CD4-positive, alpha-beta T cell treated with Interleukin-4 for 1 hour (primary cell): ENCODE measurements around the gene CSN2.
"Not testable (repeated sequence)": the region's sequence is repeated elsewhere in the genome, so short reads cannot be mapped to it uniquely, and the experiment has no call there.

Experiments
- DNase-seq, 2 donors: peaks; one replicate each; pipeline ENCODE4 v3.0.0-alpha.2; 2020 to 2022

The CSN2 gene, protein sequence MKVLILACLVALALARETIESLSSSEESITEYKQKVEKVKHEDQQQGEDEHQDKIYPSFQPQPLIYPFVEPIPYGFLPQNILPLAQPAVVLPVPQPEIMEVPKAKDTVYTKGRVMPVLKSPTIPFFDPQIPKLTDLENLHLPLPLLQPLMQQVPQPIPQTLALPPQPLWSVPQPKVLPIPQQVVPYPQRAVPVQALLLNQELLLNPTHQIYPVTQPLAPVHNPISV

DNA sequence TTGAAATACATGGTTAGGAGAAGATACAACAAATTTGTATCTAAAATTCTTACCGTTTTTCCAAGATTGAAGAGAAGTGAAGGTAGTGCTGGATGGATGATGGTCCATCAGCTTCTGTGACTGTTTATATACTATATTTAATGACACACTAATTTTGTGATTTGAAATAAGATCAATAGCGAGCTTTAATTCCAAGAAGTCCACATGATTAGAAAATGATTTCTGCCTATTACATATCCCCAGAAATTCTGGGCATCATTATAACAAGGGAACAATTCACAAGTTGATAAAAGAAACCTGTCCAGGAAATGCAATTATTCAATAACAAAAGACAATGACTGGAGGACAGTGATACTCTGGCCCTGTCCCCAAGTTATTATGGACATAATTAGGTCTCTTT is at the start of gene CSN2:
Gene CSN2, minus strand, starts transcription at position 101 of the 400 bp plus-strand sequence. CDS start 4,733 bp downstream, outside the sequence.
- DNase-seq: no peak

DNA sequence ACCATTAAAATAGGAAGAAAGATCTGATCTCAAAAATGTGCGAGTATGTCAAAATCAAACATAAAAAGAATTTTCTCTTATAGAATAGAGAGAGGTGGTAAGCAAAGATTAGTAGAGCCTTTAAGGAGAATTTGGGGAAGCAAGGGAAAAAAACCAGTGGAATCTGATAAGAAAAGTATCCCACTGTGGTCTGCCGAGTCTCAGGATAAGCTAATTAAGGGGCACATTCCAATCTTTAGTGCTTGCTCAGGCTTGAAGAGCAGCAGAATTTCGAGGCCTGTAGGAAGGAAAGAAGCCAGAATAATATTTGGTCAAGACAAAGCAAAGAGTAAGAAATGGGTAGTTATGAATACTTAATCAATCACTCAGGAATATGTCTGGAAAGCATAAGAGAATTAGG is 43.2 kb upstream of the CSN2 start:
- DNase-seq: no peak

DNA sequence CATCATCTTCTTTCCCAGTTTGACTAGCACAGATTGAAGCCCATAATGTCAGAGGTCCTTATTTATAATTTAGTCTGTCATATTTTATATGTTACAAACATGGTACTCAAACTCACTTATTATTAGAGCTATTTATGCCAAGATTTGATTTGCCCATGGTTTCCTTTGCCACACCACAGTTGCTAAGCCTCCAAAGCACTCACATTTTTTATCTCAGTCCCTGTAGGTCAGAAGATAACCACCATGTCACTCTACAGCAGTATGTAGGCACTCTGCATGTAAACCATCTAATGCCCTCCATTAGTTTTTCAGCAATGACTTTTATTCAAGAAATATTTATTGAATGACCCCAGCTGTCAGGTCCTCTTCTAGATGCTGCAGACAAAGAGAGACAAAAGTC is 37.0 kb upstream of the CSN2 start:
- no peak for DNase-seq

DNA sequence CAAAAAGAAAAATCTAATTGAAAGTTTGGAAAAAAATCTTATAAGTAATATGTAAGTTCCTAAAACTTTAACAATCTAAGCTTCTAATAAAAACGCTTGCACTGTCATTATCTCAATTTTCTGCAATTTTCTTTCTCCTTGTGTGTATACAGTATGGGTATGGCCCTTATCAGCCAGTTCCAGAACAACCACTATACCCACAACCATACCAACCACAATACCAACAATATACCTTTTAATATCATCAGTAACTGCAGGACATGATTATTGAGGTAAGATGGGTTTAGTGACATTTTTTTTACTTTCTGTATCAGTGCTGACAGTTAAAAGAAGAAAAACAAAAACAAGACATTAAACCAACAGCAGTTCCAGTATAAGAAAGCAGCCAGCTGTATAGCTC is 35.2 kb upstream of the CSN2 start:
- no peak for DNase-seq

DNA sequence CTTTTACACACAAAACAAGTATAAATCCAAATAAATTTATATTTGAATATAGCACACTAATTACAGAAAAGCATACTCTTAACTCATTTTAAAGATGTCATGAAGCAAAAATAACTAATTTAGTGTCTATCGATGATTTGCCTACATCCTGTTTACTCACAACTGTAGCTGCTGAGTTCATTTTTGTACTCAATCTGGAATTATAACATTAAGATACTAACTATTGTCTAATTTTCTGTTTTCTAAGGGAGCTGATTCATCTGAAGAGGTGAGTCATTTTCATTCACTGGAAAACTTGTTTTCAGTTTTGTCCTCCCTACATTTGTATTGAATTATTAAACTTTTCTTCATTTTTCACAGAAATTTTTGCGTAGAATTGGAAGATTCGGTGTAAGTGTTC is 33.9 kb upstream of the CSN2 start:
- DNase-seq: no peak

DNA sequence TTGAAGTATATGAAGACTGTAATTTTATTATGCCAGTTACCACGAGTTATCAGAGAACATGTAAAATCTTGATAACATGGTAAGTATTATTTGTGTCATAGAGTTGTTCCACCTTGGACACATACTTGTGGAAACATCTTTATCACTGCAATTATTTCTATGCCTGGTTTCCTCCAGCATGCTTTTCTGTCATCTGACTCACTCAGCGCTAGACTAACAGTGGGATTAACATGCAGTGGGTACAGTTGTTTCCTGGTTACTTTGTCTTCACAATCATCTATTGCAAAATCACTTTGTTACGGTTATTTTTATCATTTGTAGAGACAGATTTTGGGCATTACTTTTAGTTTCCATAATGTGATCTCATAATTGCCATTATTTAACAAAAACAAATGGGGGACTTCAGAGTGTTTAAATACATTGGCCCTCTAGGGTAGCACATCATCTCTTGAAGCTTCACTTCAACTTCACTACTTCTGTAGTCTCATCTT is 30.0 kb upstream of the CSN2 start, which contains the start of gene STATH:
Gene STATH, plus strand, starts transcription at position 441 of the 491 bp plus-strand sequence. CDS start 2,472 bp downstream, outside the sequence.
- DNase-seq: no peak

DNA sequence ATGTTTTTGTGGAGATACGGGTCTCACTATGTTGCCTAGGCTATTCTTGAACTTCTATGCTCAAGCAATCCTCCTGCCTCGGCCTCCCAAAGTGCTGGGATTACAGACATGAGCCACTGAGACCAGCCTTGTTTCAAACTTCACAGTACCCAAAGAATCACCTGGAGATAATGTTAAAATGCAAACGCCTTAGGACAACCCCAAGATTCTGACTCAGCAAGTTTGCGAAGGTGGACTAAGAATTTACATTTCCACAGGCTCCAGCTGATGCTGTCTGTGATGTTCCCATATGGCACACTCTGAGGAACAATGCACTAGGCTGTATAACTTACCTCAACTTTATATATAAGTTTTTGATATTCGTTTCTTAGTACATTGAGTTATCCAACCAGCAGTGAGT is 29.3 kb upstream of the CSN2 start:
- DNase-seq: no peak

DNA sequence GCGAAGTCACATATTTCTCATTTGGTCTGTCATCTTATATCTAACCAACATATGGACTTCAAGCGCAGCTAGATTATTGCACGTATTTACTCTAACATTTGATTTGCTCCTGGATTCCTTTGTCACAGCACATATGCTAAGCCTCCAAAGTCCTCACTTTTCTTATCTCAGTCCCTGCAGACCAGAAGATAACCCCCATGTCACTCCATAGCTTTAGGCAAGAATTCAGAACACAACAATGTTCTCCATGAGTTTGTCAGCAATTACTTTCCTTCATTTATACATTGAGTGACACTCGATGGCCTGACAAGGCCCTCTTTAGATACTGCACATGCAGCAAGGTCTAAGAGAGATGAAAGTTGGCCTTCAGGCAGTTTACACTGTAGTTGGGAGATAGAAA is 25.5 kb upstream of the CSN2 start:
- DNase-seq: no peak

DNA sequence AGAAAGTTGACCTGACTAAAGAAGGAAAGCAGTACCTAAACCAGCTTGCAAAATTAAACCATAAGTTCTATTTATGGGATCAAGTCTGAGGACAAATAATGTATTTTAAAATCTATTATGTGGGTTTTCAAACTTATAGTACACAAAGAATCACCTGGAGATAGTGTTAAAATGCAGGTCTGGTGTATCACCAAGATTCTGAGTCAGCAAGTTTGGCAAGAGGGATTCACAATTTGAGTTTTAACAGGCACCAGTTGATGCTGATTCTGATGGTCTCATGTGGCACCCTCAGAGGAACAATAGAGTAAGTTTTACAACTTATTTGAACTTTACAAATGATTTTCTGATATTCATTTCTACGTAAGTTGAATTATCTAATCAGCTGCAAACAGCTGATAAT is 21.1 kb upstream of the CSN2 start:
- no peak for DNase-seq

DNA sequence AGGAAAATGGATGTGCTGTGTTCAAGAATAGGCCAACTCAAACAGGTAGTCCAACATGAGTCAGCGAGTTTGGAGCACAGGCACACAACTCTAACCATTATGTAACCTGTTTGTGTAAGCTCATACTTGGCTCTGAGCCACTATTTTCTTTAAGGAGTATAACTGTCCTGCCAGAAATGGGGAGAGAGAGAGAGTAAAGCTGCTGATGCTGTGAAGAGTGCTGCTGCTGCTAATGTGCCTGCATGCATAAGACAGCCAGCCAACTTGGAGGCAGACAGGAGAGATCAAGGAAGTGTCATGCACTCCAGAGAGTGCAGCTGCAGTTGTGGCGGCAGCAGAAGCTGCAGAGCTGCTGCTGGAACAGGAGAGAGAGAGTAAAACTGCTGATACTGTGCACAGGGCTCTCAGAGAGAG is 18.5 kb upstream of the CSN2 start:
- DNase-seq: no peak

DNA sequence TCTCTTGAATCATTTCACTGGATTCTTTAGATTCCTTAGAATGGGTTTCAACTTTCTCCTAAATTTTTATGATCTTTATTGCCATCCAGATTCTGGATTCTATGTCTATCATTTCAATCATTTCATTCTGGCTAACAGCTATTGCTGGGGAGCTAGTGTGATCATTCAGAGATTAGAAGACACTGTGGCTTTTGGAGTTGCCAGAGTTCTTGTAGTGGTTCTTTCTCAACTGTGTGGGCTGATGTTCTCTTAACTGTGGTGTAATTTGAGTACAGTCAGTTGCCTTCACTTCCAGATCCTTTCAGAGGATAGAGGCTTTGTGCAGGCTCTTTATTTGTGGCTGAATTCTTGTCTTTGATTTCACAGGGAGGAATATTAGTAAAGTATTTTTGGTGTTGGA is 12.1 kb upstream of the CSN2 start:
- no peak for DNase-seq

DNA sequence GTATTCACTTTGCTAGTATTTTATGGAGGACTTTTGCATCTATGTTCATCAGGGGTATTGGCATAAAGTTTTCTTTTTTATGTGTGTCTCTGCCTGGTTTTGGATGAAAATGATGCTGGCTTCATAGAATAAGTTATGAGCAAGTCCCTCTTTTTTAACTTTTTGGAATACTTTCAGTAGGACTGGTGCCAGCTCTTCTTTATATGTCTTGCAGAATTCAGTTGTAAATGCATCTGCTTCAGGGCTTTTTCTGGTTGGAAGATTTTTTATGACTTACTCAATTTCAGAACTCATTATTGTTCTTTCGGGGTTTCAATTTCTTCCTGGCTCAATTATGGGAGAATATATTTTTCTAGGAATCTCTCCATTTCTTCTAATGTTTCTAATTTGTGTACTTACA is 9.1 kb upstream of the CSN2 start:
- DNase-seq: no peak

DNA sequence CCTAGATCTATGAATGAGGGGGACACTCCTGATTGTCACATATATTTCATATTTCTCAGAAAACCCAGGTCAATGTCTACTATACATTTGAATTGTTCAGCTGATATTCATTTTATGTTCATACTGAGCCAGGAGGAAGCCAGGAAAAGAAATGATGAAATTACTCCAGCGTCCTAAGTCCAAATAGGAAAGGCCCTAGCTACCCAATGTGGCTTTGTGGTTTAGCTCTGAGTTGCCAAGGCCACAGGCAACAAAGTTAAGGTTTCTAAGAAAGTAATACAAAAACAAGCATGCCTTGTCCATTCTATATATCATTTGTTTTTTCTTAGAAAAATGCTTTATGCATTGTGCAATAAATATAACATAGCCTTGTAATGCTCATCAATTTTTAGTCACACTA is 4.5 kb upstream of the CSN2 start:
- no peak for DNase-seq

DNA sequence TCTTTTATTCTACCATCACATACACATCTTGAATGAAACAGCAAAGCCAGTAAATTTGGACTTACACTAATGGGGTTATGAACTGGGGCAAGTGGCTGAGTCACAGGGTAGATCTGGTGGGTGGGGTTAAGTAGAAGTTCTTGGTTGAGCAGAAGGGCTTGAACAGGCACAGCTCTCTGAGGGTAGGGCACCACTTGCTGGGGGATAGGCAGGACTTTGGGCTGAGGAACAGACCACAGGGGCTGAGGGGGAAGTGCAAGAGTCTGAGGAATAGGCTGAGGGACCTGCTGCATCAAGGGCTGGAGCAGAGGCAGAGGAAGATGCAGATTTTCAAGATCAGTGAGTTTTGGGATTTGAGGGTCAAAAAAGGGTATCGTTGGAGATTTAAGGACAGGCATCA is 8.3 kb downstream of the CSN2 start:
- DNase-seq: no peak

DNA sequence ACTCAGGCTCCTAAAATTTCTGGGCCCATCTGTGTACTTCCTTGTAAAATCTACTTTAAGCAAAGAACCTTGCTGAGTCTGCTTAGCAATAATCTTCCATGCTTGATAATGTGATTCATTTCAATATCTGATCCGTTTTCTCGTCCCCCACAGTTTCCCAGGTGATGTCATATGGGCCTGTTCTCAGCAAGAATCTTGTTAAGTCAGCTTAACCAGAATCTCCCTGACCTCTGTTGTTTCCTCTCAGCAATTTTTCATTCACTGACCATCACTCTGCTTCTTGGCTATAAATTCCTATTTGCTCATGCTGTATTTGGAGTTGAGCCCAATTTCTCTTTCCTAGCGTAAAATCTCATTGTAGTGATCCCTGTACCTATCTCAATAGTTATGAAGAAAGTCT is 13.9 kb downstream of the CSN2 start:
- no peak for DNase-seq

DNA sequence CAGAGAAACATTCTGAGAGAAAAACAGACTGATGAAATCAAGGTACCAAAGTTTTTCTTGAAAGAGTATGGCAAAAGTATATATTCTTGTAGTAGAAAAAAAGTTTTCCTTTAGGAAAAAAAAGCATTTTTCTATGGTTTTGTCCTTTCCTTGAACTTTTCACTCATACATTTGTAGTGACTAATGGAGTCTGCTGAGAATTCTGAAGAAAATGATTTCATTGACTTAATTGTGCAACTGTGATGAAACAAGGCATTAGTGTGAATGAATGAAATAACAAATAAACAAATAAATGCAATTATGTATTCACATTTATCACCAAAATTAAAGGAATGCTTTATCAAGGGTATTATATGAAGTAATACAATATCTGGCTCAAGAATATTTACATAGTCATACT is 29.0 kb downstream of the CSN2 start:
- DNase-seq: no peak

DNA sequence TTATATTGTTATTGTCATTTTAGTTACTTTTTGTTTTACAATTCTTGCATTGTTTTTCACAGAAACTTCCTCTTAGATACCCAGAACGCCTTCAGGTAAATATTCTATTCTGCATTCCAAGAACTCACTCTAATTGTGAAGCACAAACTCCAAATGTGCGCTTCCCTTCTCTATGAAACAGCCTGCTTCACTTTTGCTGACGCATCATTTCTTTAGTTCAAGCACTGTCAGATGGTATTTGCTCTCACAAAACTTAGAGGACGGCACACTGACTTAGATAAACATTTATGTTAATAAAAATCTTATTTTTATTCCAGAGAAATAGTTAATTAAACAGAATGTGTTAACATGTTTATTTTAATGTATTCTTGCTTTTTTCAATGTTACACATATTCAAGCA is 31.4 kb downstream of the CSN2 start:
- DNase-seq: no peak

DNA sequence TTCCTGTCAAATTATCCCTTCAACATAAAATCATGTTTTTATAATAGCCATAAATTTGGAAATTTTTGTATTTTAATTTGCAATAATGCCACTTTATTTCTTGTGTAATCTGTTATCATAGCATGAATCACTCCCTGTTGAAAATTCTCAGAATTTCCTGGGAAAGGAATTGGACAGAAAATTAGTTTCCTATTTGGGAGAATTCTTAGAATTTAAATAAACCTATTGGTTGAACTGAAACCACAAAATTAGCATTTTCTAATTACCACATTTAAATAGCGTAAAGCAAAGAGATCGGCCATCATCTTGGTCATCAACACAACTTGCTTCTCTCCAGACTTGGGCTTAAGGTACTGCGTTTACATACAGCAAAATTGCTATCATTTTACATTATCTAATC is 34.8 kb downstream of the CSN2 start, which contains the start of gene CSN1S1:
Gene CSN1S1, plus strand, starts transcription at position 301 of the 400 bp plus-strand sequence. CDS start 1,488 bp downstream, outside the sequence.
- DNase-seq: no peak

DNA sequence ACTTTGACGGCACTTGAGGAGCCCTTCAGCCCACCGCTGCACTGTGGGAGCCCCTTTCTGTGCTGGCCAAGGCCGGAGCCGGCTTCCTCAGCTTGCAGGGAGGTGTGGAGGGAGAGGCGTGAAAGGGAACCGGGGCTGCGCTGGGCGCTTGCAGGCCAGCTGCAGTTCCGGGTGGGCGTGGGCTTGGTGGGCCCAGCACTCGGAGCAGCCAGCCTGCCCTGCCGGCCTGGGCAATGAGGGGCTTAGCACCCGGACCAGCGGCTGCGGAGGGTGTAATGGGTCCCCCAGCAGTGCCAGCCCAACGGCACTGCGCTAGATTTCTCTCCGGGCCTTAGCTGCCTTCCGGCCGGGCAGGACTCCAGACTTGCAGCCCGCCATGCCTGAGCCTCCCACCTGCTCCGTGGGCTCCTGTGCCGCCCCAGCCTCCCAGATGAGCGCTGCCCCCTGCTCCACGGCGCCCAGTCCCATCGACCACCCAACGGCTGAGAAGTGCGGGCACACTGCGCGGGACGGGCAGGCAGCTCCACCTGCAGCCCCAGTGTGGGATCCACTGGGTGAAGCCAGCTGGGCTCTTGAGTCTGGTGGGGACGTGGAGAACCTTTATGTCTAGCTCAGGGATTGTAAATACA is 41.6 kb downstream of the CSN2 start:
- DNase-seq: not testable (repeated sequence)

DNA sequence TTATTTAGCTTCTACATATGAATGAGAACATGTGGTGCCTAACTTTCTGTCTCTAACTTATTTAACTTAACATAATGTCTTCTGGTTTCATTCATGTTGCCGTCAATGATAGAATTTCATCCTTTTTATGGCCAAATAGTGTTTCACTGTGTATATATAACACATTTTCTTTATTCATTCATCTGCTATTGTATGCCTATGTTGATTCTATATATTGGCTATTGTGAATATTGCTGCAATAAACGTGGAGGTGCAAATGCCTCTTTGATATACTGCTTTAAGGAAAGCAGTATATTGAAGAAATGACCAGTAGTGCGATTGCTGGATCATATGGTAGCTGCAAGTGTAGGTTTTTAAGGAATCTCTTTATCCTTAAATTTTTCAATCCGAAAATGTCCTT is 44.7 kb downstream of the CSN2 start:
- no peak for DNase-seq

DNA sequence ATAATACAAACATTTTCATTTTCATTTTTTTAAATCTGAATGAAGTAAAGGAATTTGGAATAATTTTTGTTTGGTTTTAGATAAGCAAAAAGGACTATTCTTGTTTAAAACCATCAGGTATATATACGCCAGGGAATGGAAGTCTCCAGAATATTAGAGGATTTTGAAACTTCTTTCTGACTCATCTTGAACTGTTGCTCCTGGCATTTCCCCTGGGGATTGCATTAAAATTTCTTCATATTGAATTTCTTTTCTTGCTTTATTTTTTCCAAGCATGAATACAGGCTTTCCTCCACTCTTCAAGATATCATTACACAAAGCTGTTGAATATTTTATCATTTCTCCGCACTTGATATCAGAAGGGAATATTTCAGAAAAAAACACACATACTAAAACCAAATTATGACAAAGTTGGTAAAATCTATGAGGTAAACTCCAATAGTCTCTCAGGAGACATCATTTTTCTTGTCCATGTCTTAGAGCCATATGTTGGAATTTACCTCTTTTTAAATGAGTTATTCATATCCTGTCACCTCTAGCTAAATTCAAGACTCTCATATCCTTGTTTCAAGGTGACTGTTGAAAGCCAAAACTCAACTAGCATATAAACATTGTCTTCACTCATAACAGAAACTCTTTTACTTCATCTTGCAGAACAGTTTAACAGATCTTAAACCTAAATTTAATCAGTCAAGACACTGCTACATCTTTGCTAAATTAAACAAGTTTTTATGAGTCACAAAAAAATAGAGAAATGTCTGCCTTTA is 55.3 kb downstream of the CSN2 start:
- no peak for DNase-seq

DNA sequence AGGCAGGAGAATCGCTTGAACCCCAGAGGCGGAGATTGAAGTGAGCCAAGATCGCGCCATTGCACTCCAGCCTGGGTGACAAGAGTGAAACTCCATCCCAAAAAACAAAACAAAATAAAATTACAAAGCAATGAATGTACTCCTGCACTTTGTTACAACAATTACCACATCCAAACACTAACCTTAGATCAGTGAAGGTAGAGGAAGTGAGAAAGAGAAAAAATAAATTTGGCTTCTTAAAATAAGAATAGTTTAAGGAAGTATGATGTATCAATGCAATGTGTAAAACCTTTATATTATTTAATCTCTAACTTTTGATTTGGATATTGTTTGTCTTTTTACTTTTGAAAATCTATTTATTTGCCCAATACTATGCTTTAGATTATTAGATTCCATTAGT is 56.3 kb downstream of the CSN2 start:
- no peak for DNase-seq

DNA sequence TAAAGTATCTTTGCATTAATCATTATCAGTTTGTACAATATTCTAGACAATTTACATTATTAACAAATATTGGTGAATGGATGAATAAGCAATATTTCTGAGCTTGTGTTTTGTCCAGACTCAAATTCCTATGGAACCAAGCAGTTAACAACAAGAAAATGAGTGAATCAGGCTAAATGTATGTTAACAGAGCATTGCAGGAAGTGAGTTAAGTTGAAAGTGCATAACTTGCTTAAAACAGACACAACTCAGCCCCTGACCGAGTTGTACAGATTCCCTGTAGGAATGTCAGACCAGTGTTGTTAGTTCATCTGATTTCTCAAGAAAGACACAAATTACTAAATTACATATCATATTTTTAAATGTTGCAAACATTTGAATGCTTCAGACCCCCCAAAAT is 58.4 kb downstream of the CSN2 start:
- DNase-seq: no peak
